ENCODE measurements around the gene DDX6. TPM values are rescaled to one million over a fixed set of nuclear protein-coding genes. Genes with fewer than 3 reads are reported as not detected.
"Not testable (repeated sequence)": the region's sequence is repeated elsewhere in the genome, so short reads cannot be mapped to it uniquely, and the experiment has no call there.

Gene DDX6
- total RNA-seq, 4 donors from 2014 or later: 92.9 to 113 (median 105) TPM

DNA sequence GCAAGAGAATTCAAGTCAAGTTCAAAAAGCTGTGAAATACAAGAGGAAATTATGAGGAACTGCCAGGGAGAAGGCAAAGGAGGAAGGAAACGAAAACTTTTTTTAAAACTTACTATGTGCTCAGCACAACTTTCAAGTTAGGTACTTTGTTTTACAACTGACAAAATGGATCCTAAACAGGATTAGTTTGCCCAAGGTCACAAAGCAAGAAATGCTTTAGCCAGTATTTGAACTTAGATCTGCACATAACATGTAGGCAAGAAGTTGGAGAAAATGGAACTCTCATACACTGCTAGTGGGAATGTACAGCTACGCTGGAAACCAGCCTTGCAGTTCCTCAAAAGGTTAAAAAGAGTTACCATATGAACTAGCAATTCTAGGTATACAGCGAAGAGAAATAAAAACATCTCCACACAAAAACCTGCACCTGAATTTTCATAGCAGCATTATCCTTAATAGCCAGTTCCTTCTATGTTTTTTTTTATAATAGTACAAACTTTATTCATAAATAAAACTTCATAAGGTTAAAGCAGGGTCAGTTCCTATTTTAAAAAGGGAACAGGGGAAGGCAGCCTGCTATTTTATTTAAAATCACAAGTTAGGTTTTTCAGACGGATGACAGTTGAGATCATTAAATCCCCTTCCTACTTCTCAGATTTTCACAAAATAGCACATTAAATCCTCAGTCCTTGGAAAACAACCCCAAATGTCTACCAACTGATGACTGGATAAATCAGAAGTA is 19.2 kb downstream of the DDX6 start:
- 42% methylated on average over 4 of the region's 4 CpGs for WGBS
- Histone ChIP-seq H3K4me1 (peaks cover 76 to 99% (median 96%) of the 10 kb centered on the region in 4 donors), H3K27me3 (no peaks in the 10 kb centered on the region), H3K27ac (replicated peaks in 1 of 4) (peak overlapping the region in 3 of 4 donors; percentile 25 to 42 (median 29)), H3K36me3 (peaks cover 9 to 48% (median 37%) of the 10 kb centered on the region in 4 donors), H3K4me3 (no peak overlapping the region), H3K9me3 (no peaks in the 10 kb centered on the region)
- intact Hi-C loops (cut with DNase I): no loop called here
- no peak for DNase-seq (ENCODE audit: extremely low spot score)
- TF ChIP-seq POLR2AphosphoS5 (IDR thresholded peaks at IDR 0.05): no peak
- TF ChIP-seq, protein P1, sequence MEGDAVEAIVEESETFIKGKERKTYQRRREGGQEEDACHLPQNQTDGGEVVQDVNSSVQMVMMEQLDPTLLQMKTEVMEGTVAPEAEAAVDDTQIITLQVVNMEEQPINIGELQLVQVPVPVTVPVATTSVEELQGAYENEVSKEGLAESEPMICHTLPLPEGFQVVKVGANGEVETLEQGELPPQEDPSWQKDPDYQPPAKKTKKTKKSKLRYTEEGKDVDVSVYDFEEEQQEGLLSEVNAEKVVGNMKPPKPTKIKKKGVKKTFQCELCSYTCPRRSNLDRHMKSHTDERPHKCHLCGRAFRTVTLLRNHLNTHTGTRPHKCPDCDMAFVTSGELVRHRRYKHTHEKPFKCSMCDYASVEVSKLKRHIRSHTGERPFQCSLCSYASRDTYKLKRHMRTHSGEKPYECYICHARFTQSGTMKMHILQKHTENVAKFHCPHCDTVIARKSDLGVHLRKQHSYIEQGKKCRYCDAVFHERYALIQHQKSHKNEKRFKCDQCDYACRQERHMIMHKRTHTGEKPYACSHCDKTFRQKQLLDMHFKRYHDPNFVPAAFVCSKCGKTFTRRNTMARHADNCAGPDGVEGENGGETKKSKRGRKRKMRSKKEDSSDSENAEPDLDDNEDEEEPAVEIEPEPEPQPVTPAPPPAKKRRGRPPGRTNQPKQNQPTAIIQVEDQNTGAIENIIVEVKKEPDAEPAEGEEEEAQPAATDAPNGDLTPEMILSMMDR (IDR thresholded peaks at IDR 0.05): no peak
- TF ChIP-seq POLR2A (IDR thresholded peaks at IDR 0.05; ENCODE audit: low read depth): no peak
- TF ChIP-seq EP300 (IDR thresholded peaks at IDR 0.05): no peak

DNA sequence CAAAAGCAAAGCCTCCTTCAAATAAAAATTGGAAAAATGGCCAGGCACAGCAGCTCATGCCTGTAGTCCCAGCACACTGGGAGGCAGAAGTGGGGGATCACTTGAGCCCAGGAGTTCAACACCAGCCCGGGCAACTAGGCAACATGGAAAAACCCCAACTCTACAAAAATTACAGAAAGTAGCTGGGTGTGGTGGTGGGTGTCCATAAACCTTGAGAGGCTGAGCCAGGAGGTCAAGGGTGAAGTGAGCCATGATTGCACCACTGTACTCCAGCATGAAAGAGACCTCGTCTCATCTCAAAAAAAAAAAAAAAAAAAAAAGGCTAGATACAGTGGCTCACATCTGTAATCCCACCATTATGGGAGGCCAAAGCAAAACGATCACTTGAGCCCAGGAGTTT is 22.3 kb downstream of the DDX6 start:
- peaks cover 20 to 52% (median 40%) of the 10 kb centered on the region in 4 donors for H3K36me3 ChIP-seq
- no peak for DNase-seq (ENCODE audit: extremely low spot score)
- WGBS: 69% methylated on average over 3 of the region's 3 CpGs
- H3K4me1 ChIP-seq: peaks cover 61 to 76% (median 73%) of the 10 kb centered on the region in 4 donors
- no peak overlapping the region for H3K27ac ChIP-seq (replicated peaks in 1 of 4)
- TF ChIP-seq, protein P1 (IDR thresholded peaks at IDR 0.05): no peak
- TF ChIP-seq POLR2AphosphoS5 (IDR thresholded peaks at IDR 0.05) (no peak), POLR2A (IDR thresholded peaks at IDR 0.05; ENCODE audit: low read depth) (no peak), EP300 (IDR thresholded peaks at IDR 0.05) (no peak)
- H3K9me3 ChIP-seq: no peaks in the 10 kb centered on the region
- intact Hi-C loops (cut with DNase I): loop anchor here (10.0 kb wide), 1 partner anchor 74 kb away; no protein-coding TSS in a partner anchor
- no peaks in the 10 kb centered on the region for H3K27me3 ChIP-seq
- H3K4me3 ChIP-seq: no peak overlapping the region

DNA sequence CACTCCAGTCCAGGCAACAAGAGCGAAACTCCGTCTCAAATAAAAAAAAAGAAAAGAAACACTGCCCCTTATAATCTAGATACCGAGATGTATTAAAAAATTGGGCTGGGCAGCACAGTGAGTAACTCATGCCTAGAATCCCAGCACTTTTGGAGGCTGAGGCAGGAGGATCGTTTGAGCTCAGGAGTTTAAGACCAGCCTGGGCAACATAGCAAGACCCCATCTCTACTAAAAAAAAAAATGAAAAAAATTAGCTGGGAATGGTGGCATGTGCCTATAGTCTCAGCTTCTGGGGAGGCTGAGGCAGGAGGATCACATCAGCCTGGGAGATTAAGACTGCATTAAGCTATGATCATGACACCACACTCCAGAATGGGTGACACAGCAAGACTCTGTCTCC is 24.9 kb downstream of the DDX6 start:
- Histone ChIP-seq H3K27me3 (no peaks in the 10 kb centered on the region), H3K27ac (replicated peaks in 1 of 4) (no peak overlapping the region), H3K4me1 (peaks cover 35 to 55% (median 48%) of the 10 kb centered on the region in 4 donors), H3K9me3 (no peaks in the 10 kb centered on the region), H3K36me3 (peaks cover 45 to 72% (median 56%) of the 10 kb centered on the region in 4 donors), H3K4me3 (no peak overlapping the region)
- WGBS: 92% methylated on average over 4 of the region's 4 CpGs
- TF ChIP-seq POLR2AphosphoS5 (IDR thresholded peaks at IDR 0.05) (no peak), EP300 (IDR thresholded peaks at IDR 0.05) (no peak), POLR2A (IDR thresholded peaks at IDR 0.05; ENCODE audit: low read depth) (no peak)
- TF ChIP-seq, protein P1 (IDR thresholded peaks at IDR 0.05): no peak
- intact Hi-C loops (cut with DNase I): loop anchor here (10.0 kb wide), 1 partner anchor 71 kb away; no protein-coding TSS in a partner anchor
- no peak for DNase-seq (ENCODE audit: extremely low spot score)

DNA sequence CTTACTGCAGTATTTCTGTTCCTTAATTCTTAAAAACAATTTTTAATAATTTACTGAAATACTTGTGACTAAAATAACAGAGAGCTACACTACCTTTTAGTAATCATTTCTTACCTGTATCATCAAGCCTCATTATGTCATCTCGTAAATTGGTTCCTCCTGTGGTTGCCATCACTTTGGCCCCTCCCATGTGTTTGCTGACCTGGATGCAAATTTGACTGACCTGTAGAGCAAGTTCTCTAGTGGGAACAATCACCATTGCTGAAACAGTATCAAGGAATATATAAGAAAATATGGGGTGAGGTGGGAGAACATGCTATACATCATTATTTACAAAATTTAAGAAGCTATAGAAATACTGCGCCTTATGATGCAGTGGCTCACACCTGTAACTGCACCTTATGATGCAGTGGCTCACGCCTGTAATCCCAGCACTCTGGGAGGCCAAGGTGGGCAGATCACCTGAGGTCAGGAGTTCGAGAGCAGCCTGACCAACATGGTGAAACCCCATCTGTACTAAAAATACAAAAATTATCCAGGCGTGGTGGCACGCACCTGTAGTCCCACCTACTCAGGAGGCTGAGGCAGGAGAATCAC is 25.8 kb downstream of the DDX6 start:
- not testable (repeated sequence) for H3K27ac ChIP-seq (replicated peaks in 1 of 4); H3K27me3 ChIP-seq; H3K9me3 ChIP-seq; DNase-seq (ENCODE audit: extremely low spot score); H3K4me3 ChIP-seq
- H3K4me1 ChIP-seq: peaks cover 26 to 46% (median 40%) of the 10 kb centered on the region in 4 donors
- 82% methylated on average over 6 of the region's 6 CpGs for WGBS
- intact Hi-C loops (cut with DNase I): loop anchor here (10.0 kb wide), 1 partner anchor 70 kb away; no protein-coding TSS in a partner anchor
- peaks cover 54 to 80% (median 65%) of the 10 kb centered on the region in 4 donors for H3K36me3 ChIP-seq

DNA sequence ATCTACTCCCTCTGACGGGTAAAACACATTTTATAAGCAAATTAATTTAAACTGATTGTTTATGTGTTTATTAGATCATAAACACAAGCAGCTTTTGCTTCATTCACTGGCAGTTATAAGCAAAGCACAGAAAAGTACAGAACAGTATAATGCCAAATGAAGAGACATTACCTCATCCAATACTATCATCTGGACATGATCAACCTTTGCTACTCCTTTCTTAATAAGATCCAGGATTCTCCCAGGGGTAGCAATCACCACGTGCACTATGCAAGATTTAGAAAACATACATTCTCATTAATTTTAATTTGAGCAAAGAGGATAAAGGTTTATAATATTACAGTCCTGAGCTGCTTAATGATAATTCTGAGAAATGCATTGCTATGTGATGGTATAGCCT is 27.9 kb downstream of the DDX6 start:
- Histone ChIP-seq H3K27me3 (no peaks in the 10 kb centered on the region), H3K36me3 (peaks cover 75 to 100% (median 86%) of the 10 kb centered on the region in 4 donors), H3K27ac (replicated peaks in 1 of 4) (no peak overlapping the region), H3K9me3 (no peaks in the 10 kb centered on the region), H3K4me1 (peaks cover 7 to 25% (median 18%) of the 10 kb centered on the region in 4 donors), H3K4me3 (no peak overlapping the region)
- WGBS: 60% methylated on average over 2 of the region's 2 CpGs
- TF ChIP-seq POLR2A (IDR thresholded peaks at IDR 0.05; ENCODE audit: low read depth): no peak
- TF ChIP-seq, protein P1 (IDR thresholded peaks at IDR 0.05): no peak
- no peak for TF ChIP-seq POLR2AphosphoS5 (IDR thresholded peaks at IDR 0.05)
- TF ChIP-seq EP300 (IDR thresholded peaks at IDR 0.05): no peak
- intact Hi-C loops (cut with DNase I): loop anchor here (10.0 kb wide), 1 partner anchor 68 kb away; no protein-coding TSS in a partner anchor
- DNase-seq (ENCODE audit: extremely low spot score): no peak

DNA sequence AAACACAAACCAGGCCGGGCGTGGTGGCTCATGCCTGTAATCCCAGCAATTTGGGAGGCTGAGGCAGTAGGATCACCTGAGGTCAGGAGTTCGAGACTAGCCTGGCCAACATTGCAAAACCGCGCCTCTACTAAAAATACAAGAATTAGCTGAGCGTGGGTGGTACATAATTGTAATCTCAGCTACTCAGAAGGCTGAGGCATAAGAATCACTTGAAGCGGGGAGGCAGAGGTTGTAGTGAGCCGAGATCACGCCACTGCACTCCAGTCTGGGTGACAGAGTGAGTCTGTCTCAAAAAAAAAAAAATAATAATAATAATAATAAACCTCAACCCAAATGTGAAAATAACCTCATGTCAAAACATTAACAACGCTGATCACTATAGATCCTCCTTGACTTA is 29.0 kb downstream of the DDX6 start:
- H3K27ac ChIP-seq (replicated peaks in 1 of 4); DNase-seq (ENCODE audit: extremely low spot score); H3K27me3 ChIP-seq; H3K9me3 ChIP-seq; H3K4me3 ChIP-seq: not testable (repeated sequence)
- intact Hi-C loops (cut with DNase I): loop anchor here (10.0 kb wide), 1 partner anchor 67 kb away; no protein-coding TSS in a partner anchor
- WGBS: 89% methylated on average over 10 of the region's 10 CpGs
- H3K36me3 ChIP-seq: peaks cover 83 to 99% (median 91%) of the 10 kb centered on the region in 4 donors
- peaks cover 0 to 14% (median 7%) of the 10 kb centered on the region in 4 donors for H3K4me1 ChIP-seq

All from esophagus muscularis mucosa (tissue), 4 donors.